ENCODE measurements around the gene RNF215. TPM values are rescaled to one million over a fixed set of nuclear protein-coding genes. Genes with fewer than 3 reads are reported as not detected.
A peak's percentile ranks its signal among the peaks of the same experiment; 100 is the strongest.

RNF215 gene
- total RNA-seq, 1 donor from 2014 or later: 24.5 TPM

GRCh38 chr22:30400159-30400558 is 12.9 kb upstream of the RNF215 start:
- Histone ChIP-seq H4K20me1 (ENCODE audit: insufficient read depth, low read length) (peaks cover 61% of the 10 kb centered on the region), H3K9ac (ENCODE audit: low read length) (no peak overlapping the region), H3K4me3 (ENCODE audit: insufficient read depth, low read depth, low read length) (no peak overlapping the region), H3K36me3 (ENCODE audit: insufficient read depth, low read length) (peaks cover 3% of the 10 kb centered on the region), H3K4me1 (ENCODE audit: insufficient read depth, low read length) (peaks cover 21% of the 10 kb centered on the region), H3K79me2 (ENCODE audit: insufficient read depth, low read length) (peaks cover 74% of the 10 kb centered on the region), H3K27ac (ENCODE audit: low read depth, low read length) (no peak overlapping the region), H3K9me3 (ENCODE audit: insufficient read depth, low read depth, low read length) (no peaks in the 10 kb centered on the region), H3K4me2 (ENCODE audit: low read length) (peak overlapping the region; percentile 100), H3K27me3 (ENCODE audit: insufficient read depth, low read length) (no peaks in the 10 kb centered on the region), H2AFZ (ENCODE audit: low read depth, low read length) (no peak overlapping the region)
- H3K27ac Mint-ChIP-seq (ENCODE audit: unreplicated experiment): peak overlapping the region; percentile 1
- H3K36me3 Mint-ChIP-seq (ENCODE audit: low read depth, unreplicated experiment): peaks cover 10% of the 10 kb centered on the region
- H3K27me3 Mint-ChIP-seq (ENCODE audit: low read depth, unreplicated experiment): peaks cover 6% of the 10 kb centered on the region
- TF ChIP-seq, protein P1, sequence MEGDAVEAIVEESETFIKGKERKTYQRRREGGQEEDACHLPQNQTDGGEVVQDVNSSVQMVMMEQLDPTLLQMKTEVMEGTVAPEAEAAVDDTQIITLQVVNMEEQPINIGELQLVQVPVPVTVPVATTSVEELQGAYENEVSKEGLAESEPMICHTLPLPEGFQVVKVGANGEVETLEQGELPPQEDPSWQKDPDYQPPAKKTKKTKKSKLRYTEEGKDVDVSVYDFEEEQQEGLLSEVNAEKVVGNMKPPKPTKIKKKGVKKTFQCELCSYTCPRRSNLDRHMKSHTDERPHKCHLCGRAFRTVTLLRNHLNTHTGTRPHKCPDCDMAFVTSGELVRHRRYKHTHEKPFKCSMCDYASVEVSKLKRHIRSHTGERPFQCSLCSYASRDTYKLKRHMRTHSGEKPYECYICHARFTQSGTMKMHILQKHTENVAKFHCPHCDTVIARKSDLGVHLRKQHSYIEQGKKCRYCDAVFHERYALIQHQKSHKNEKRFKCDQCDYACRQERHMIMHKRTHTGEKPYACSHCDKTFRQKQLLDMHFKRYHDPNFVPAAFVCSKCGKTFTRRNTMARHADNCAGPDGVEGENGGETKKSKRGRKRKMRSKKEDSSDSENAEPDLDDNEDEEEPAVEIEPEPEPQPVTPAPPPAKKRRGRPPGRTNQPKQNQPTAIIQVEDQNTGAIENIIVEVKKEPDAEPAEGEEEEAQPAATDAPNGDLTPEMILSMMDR (IDR thresholded peaks at IDR 0.05; ENCODE audit: insufficient read depth, low read depth, low read length): no peak
- no peak for TF ChIP-seq EZH2 (IDR thresholded peaks at IDR 0.05; ENCODE audit: insufficient read depth, low read length)
- DNase-seq (ENCODE audit: low read depth): no peak
- FAIRE-seq: no peak
- H3K9me3 Mint-ChIP-seq (ENCODE audit: unreplicated experiment): no peaks in the 10 kb centered on the region
- H3K4me3 Mint-ChIP-seq (ENCODE audit: unreplicated experiment): no peak overlapping the region
- peaks cover 17% of the 10 kb centered on the region for H3K4me1 Mint-ChIP-seq (ENCODE audit: low read depth, unreplicated experiment)

- H3K27me3 ChIP-seq (ENCODE audit: insufficient read depth, low read length): no peaks in the 10 kb centered on the region
- H3K4me2 ChIP-seq (ENCODE audit: low read length): peak overlapping the region; percentile 100
- Mint-ChIP-seq H3K36me3 (ENCODE audit: low read depth, unreplicated experiment) (peaks cover 10% of the 10 kb centered on the region), H3K27me3 (ENCODE audit: low read depth, unreplicated experiment) (peaks cover 6% of the 10 kb centered on the region), H3K4me1 (ENCODE audit: low read depth, unreplicated experiment) (peaks cover 17% of the 10 kb centered on the region), H3K9me3 (ENCODE audit: unreplicated experiment) (no peaks in the 10 kb centered on the region), H3K4me3 (ENCODE audit: unreplicated experiment) (no peak overlapping the region), H3K27ac (ENCODE audit: unreplicated experiment) (no peak overlapping the region)
- H3K4me1 ChIP-seq (ENCODE audit: insufficient read depth, low read length): peaks cover 21% of the 10 kb centered on the region
- TF ChIP-seq EZH2 (IDR thresholded peaks at IDR 0.05; ENCODE audit: insufficient read depth, low read length): no peak
- TF ChIP-seq, protein P1 (IDR thresholded peaks at IDR 0.05; ENCODE audit: insufficient read depth, low read depth, low read length): no peak
- peaks cover 59% of the 10 kb centered on the region for H4K20me1 ChIP-seq (ENCODE audit: insufficient read depth, low read length)
- no peak overlapping the region for H2AFZ ChIP-seq (ENCODE audit: low read depth, low read length)
- DNase-seq (ENCODE audit: low read depth) (no peak), FAIRE-seq (no peak)
- no peaks in the 10 kb centered on the region for H3K9me3 ChIP-seq (ENCODE audit: insufficient read depth, low read depth, low read length)
- no peak overlapping the region for H3K4me3 ChIP-seq (ENCODE audit: insufficient read depth, low read depth, low read length)
- H3K9ac ChIP-seq (ENCODE audit: low read length): no peak overlapping the region
- no peak overlapping the region for H3K27ac ChIP-seq (ENCODE audit: low read depth, low read length)
- peaks cover 3% of the 10 kb centered on the region for H3K36me3 ChIP-seq (ENCODE audit: insufficient read depth, low read length)
- H3K79me2 ChIP-seq (ENCODE audit: insufficient read depth, low read length): peaks cover 72% of the 10 kb centered on the region
These were observed 12.5 kb upstream of the RNF215 start for GRCh38 chr22:30399718-30400117.
